Activated naive CD8-positive, alpha-beta T cell treated with anti-CD3 and anti-CD28 coated beads, Interleukin-2, amount 10 ng/mL, durations not matched to agents 7 days and 5 days (primary cell): ENCODE data around the gene PRR20B. TPM values are rescaled to one million over a fixed set of nuclear protein-coding genes. Genes with fewer than 3 reads are reported as not detected.

Source experiments
- total RNA-seq, 2 experiments: library from RNA; stranded (reverse); gene quantifications; one replicate each; pipeline ENCODE4 v1.2.3, GENCODE V29; 2021

The PRR20B gene
- total RNA-seq, 2 experiments from 2014 or later: not detected

Other genes with a start within 250 kb of the PRR20B start
- gene PRR20A, start 6.6 kb upstream of the PRR20B start, total RNA-seq: not detected
- not detected for gene PRR20C, start 6.6 kb downstream of the PRR20B start, total RNA-seq
- not detected for gene PRR20D, start 13.1 kb downstream of the PRR20B start, total RNA-seq
- not detected for gene PRR20E, start 19.7 kb downstream of the PRR20B start, total RNA-seq